Effector memory CD8-positive, alpha-beta T cell (primary cell): Measurements from ENCODE around the gene ZNF24.
A peak's percentile ranks its signal among the peaks of the same experiment; 100 is the strongest.

ENCODE experiments used
- ATAC-seq: fragments of 150-1000 bp; cut with Tn5 transposase; replicated peaks from 2 replicates; pipeline ENCODE4 v1.10.0; 2021; ENCODE audit warnings: mild to moderate bottlenecking, moderate library complexity
- DNase-seq, 3 experiments: peaks; one replicate each; pipeline ENCODE4 v3.0.0; 2021
- H3K27ac Mint-ChIP-seq, 2 donors: one replicate each; pipeline ENCODE4 v1.8.0; 2022; ENCODE audit warnings: mild to moderate bottlenecking in 2 of 2, mixed read lengths in 2 of 2, moderate library complexity in 2 of 2
- H3K27me3 Mint-ChIP-seq, 2 donors: one replicate each; pipeline ENCODE4 v1.8.0; 2022; ENCODE audit warnings: mixed read lengths in 2 of 2
- H3K36me3 Mint-ChIP-seq: one replicate; pipeline ENCODE4 v1.8.0; 2022; ENCODE audit warnings: mild to moderate bottlenecking, moderate library complexity, mixed read lengths; ENCODE audit not compliant: insufficient read depth
- H3K4me1 Mint-ChIP-seq, 2 donors: one replicate each; pipeline ENCODE4 v1.8.0; 2022; ENCODE audit warnings: low read depth in 2 of 2, mixed read lengths in 2 of 2
- H3K4me3 Mint-ChIP-seq, 2 donors: one replicate each; pipeline ENCODE4 v1.8.0; 2022; ENCODE audit warnings: mild to moderate bottlenecking in 2 of 2, mixed read lengths in 2 of 2, moderate library complexity in 2 of 2
- H3K9me3 Mint-ChIP-seq, 2 donors: one replicate each; pipeline ENCODE4 v1.8.0; 2022; ENCODE audit warnings: mixed read lengths in 2 of 2

Gene ZNF24

DNA sequence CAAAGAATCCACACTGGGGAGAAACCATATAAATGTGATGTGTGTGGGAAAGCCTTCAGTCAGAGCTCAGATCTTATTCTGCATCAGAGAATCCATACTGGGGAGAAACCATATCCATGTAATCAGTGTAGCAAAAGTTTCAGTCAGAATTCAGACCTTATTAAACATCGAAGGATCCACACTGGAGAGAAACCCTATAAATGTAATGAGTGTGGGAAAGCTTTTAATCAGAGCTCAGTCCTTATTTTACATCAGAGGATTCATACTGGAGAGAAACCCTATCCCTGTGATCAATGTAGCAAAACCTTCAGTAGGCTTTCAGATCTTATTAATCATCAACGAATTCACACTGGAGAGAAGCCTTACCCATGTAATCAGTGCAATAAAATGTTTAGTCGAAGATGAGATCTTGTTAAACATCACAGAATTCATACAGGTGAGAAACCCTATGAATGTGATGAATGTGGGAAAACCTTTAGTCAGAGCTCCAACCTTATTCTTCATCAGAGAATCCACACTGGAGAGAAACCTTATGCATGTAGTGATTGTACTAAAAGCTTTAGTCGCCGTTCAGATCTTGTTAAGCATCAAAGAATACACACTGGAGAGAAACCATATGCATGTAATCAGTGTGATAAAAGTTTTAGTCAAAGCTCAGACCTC, 37.5 kb downstream of the ZNF24 start:
- peaks cover 7 to 10% of the 10 kb centered on the region in 2 donors for H3K9me3 Mint-ChIP-seq
- no peak for ATAC-seq
- no peaks in the 10 kb centered on the region for H3K27me3 Mint-ChIP-seq
- peaks cover 5% of the 10 kb centered on the region for H3K36me3 Mint-ChIP-seq
- H3K4me3 Mint-ChIP-seq, result no peak overlapping the region
- no peak for DNase-seq
- H3K27ac Mint-ChIP-seq, result no peak overlapping the region
- no peaks in the 10 kb centered on the region for H3K4me1 Mint-ChIP-seq

DNA sequence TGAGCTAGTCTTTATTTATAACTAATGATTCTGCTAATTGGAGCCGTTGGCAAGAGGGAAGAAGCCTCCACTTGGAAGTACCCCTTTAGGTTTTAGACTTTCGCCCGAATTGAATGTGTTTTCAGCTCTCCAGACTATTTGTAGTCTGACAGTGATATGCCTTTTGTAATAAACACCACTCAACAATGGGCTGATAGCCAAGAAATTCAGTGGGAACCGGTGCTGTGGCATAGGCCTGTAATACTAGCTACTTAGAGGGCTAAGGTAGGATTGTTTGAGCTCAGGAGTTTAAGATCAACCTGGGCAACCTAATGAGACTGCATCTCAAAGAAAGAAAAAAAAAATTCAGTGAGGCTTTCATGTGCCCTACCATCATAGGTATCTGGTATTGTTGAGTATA, 40.6 kb downstream of the ZNF24 start:
- Mint-ChIP-seq H3K27me3 (no peaks in the 10 kb centered on the region), H3K36me3 (peaks cover 11% of the 10 kb centered on the region), H3K4me1 (peaks cover 2 to 9% of the 10 kb centered on the region in 2 donors), H3K4me3 (no peak overlapping the region), H3K27ac (no peak overlapping the region), H3K9me3 (peaks cover 5 to 7% of the 10 kb centered on the region in 2 donors)
- DNase-seq (no peak), ATAC-seq (no peak)

DNA sequence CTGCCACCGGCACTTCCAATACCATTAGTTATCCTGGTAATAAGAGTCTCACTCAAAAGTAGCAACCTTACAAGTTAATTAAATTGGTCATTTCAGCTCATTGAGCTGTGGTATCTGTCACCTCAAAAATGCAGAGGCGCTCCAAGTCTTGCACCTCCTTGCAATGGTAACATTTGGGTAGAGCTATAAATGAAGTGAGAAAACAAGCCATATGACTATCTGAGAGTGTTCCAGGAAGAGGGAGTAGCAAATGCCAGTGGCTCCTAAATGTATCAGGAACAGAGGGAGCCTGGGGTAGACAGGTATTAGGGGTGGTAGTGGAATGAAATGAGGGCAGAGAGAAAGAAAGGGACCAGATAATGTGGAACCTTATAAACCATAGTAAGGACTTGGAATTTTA, 48.2 kb downstream of the ZNF24 start:
- Mint-ChIP-seq H3K27me3 (no peaks in the 10 kb centered on the region), H3K36me3 (peaks cover 12% of the 10 kb centered on the region), H3K4me1 (peaks cover 30 to 59% of the 10 kb centered on the region in 2 donors), H3K9me3 (no peaks in the 10 kb centered on the region), H3K27ac (peak overlapping the region in 1 of 2 donors; percentile 61), H3K4me3 (no peak overlapping the region)
- ATAC-seq (no peak), DNase-seq (no peak)

DNA sequence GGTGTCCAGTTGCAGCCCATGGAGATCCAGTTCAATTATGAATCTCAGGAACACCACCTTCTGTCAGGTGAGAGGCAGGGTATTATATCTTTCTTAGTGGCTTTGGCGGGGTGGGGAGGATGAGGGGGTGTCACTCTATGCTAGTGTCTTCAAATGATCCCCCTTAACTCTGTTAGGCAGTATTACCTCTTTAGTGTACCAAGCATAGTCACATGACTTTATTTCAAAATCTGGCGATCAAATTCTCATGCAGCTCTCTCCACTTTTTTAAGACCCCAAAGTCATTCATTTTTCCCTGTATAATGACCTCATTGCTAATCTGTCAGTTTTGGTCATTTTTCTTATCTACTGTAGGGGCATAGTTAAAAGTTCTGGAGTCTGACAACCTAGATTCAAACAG, 53.1 kb downstream of the ZNF24 start:
- peak overlapping the region; percentile 93 to 97 for H3K4me3 Mint-ChIP-seq

DNA sequence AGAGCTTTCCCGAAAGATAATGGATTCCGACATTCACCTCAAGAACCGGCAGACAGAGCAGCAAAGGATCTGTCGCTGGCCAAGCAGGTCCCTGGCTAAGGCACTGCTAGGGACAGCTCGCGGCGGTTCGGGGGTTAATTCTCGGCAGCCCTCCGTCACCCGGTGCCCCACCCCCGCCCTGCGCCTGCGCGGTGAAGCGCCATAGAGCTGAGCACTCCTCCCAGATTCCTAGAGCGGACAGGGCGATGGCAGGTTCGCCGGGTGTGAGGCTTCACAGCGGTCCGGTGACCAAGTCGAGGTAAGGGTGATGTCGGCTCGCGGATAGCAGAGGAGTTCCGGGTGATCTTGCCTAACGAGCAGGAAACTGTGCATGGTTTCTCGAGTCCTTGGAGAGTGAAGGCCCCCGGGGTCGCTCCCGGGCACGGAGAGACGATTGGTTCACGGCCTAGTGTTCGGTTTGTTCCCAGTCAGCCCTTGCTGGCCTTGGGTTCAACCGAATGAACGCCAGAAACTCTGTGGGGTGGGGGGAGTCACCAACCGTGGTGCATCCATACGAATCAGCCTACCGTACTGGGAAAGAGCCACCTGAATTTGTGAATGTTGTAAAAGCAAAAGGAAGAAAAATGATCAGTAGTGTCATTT, 54.0 kb downstream of the ZNF24 start, which contains the start of gene ZSCAN30:
ZSCAN30 (minus strand) TSS at position 136 of the 642 bp plus-strand sequence. CDS start 25,877 bp downstream, outside the sequence.
- DNase-seq, result peak; percentile 95 to 98 (median 96)
- Mint-ChIP-seq H3K27me3 (no peaks in the 10 kb centered on the region), H3K4me3 (peak within 1 kb of the TSS; percentile 93 to 97), H3K27ac (peak within 1 kb of the TSS; percentile 98 to 99), H3K9me3 (no peaks in the 10 kb centered on the region), H3K4me1 (peaks cover 37 to 48% of the 10 kb centered on the region in 2 donors), H3K36me3 (peaks cover 16% of the 10 kb centered on the region)
- ATAC-seq, result peak; percentile 94

More for the DNA sequence above, 53.1 kb downstream of the ZNF24 start:
- Mint-ChIP-seq H3K27ac (peak overlapping the region; percentile 98 to 99), H3K27me3 (no peaks in the 10 kb centered on the region), H3K4me1 (peaks cover 41 to 56% of the 10 kb centered on the region in 2 donors), H3K9me3 (no peaks in the 10 kb centered on the region), H3K36me3 (peaks cover 19% of the 10 kb centered on the region)
- no peak for ATAC-seq
- no peak for DNase-seq

DNA sequence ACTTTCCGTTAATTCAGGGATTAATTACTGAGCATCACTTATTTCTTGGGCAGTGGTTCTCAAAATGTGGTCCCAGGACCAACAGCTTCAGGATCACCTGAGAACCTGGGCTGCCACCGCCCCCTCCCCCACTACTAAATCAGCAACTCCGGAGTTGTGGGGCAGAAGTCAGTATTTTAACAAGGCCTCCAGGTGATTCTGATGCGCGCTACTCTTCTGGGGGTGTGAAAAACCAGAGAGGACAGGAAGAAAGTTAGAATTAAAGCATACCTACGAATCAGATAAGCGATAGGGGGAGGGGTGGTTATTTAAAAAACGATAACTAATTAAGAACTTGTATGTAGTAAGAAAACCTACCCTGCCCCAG, 54.5 kb downstream of the ZNF24 start:
- ATAC-seq (peak; percentile 44), DNase-seq (no peak)
- Mint-ChIP-seq H3K36me3 (peaks cover 16% of the 10 kb centered on the region), H3K27ac (peak overlapping the region; percentile 98 to 99), H3K4me3 (peak overlapping the region; percentile 93 to 97), H3K9me3 (no peaks in the 10 kb centered on the region), H3K27me3 (no peaks in the 10 kb centered on the region), H3K4me1 (peaks cover 35 to 43% of the 10 kb centered on the region in 2 donors)

DNA sequence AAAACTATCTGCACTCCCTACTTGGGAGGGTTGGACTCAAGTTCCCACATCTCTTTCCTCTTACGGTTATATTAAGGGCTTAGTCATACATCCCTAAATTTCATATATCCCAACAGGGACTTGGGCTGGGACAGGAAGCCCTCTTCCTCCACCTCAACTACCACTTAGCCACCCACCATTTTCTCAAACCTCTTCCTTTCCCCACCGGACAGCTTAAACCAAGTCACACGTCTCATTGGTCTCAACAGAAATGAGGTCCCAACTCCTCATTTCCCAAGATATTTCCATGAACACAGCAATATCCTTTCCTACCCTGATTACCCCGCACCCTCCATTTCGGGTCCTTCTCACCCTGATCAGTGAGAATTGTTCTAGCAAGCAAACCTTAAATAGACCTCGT, 54.9 kb downstream of the ZNF24 start:
- Mint-ChIP-seq H3K36me3 (peaks cover 14% of the 10 kb centered on the region), H3K4me3 (peak overlapping the region; percentile 93 to 97), H3K4me1 (peaks cover 32 to 39% of the 10 kb centered on the region in 2 donors), H3K9me3 (no peaks in the 10 kb centered on the region), H3K27me3 (no peaks in the 10 kb centered on the region), H3K27ac (peak overlapping the region; percentile 98 to 99)
- ATAC-seq (no peak), DNase-seq (no peak)

DNA sequence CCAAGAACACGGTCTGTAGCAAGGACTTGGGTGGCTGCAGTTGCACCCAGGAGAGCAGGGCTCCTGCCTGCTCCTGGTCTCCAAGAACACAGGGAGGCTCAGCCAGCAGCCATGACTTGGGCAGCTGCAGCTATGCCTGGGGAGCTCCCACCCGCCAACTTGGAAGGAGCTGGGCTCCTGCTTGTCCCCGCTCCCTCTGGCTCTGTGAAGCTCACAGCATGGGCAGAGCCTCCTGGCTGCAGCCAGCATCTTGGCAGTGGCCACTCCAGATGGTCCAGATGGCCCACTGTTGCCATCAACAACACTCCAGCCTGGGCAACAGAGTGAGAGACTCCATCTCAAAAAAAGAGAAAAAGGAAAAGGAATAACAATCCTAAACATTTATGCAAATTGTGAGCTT, 59.4 kb downstream of the ZNF24 start:
- Mint-ChIP-seq H3K36me3 (peaks cover 4% of the 10 kb centered on the region), H3K4me3 (no peak overlapping the region), H3K4me1 (peaks cover 6 to 7% of the 10 kb centered on the region in 2 donors), H3K27me3 (no peaks in the 10 kb centered on the region), H3K27ac (no peak overlapping the region), H3K9me3 (no peaks in the 10 kb centered on the region)
- ATAC-seq (no peak), DNase-seq (no peak)

DNA sequence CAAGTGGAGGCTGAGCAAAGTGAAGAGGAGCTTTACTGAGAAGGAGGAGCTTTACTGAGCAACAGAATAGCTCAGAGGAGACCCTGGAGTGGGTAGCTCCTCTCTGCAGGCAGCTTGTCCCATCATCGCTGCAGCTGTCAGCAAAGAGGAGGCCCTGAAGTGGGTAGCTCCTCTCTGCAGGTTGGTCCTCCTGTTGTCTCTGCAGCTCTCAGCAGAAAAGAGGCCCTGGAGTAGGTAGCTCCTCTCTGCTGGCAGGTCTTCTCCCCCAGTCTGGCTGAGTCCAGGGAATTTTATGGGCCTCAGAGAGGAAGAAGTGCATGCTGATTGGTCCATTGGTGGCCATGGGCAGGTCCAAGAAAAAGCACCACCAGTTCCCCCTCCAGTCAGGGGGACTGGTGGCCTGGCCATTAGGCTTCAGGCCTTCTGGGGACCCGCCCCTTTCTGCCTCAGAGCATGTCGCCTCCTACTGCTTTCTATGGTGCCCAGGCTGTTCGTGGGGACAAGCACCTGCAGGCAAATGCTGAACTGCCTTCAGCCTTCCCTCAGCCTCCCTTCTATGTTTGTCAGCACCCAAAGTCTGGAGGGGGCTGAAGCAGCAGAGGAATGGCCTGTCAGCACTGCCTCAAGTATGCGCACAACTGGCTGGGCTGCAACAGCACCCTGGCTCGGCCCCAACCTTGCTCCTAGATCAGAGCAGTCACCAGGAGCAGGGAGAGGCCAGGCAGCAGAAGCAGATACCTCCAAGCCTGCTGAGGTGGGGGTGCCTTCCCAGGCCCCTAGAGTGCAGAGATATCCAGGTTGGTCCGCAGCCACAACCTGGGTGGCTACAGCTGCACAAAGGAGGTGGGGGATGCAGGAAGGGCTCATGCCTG, 60.1 kb downstream of the ZNF24 start:
- peaks cover under 1 to 4% of the 10 kb centered on the region in 2 donors for H3K4me1 Mint-ChIP-seq
- H3K4me3 Mint-ChIP-seq, result no peak overlapping the region
- H3K9me3 Mint-ChIP-seq, result no peaks in the 10 kb centered on the region
- no peaks in the 10 kb centered on the region for H3K27me3 Mint-ChIP-seq
- DNase-seq, result no peak
- ATAC-seq, result no peak
- no peak overlapping the region for H3K27ac Mint-ChIP-seq
- H3K36me3 Mint-ChIP-seq, result no peaks in the 10 kb centered on the region

DNA sequence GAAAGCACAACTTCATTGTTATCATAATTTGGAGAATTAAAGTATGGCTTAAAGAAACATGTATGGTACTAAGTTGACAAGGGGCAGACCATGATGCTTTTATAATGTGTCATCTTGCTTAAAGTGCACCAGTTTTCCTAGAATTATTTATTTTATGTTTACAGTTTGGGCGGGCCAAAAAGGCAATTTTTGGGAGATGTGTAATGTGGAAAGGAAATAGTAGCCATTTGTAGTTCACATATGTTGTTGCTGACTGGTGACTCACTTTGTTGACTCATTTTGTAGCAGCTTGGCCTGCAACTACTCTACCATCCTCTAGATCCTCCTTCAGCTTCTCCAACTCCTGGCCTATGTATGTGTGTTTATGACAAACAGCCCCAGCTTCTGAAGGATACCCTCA, 61.9 kb downstream of the ZNF24 start:
- ATAC-seq, result no peak
- Mint-ChIP-seq H3K27me3 (no peaks in the 10 kb centered on the region), H3K4me1 (peaks cover 5 to 10% of the 10 kb centered on the region in 2 donors), H3K36me3 (no peaks in the 10 kb centered on the region), H3K9me3 (no peaks in the 10 kb centered on the region), H3K4me3 (no peak overlapping the region), H3K27ac (no peak overlapping the region)
- no peak for DNase-seq
